HG02759 (cell line): ENCODE results near the gene TIMM10B.
"Not testable (repeated sequence)": the region's sequence is repeated elsewhere in the genome, so short reads cannot be mapped to it uniquely, and the experiment has no call there.

Source experiments
- ATAC-seq: cut with Tn5 transposase; IDR thresholded peaks from one replicate; pipeline ENCODE4 v1.9.1; 2021; ENCODE audit warnings: mild to moderate bottlenecking, moderate library complexity; ENCODE audit not compliant: unreplicated experiment

The TIMM10B gene

DNA sequence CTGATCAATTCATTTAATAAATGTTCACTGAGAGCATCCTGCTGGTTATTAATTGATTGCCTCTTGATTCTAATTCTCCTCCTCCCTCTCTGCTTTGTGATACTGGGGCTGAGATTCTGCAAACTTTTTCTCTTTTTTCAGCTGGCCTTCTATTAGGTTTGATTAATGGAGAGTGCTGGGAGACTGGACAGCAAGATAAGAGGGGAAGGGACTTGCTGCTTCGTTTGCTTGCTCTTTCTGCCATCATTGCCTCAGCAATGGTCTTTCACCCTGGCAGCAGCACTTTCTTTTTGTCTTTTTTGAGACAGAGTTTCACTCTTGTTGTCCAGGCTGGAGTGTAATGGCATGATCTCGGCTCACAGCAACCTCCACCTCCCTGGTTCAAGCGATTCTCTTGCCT lies 22.9 kb downstream of the TIMM10B start:
- no peak for ATAC-seq

DNA sequence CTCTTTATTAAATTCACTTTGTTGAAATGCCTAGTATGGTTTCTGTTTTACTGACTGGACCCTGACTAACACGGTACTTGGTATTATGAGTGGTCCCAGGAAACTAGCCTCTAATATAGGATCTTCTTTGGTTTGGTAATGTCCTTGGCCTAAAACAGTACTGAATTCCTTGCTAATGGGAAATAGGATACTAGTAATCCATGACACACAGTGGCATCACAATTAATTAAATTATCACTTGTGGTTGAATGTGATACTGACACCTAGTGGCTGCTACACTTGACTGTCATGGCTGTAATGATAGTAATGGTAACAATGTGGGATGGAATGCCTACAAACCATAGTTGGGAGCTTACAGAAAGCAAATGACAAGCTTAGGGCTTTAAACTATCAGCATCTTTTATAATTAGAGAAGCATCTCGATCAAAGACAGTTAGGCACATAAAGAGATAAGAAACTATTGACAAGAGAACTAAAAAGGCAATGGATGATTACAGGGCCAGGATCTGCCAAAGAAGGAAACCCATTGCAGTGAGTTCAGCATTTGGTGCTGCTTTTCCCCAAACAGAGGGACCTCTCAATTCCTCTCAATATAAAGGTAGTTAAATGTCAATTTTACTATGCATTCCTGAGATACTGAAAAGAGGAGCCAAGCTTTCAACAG lies 24.4 kb downstream of the TIMM10B start:
- peak; percentile 44 for ATAC-seq

DNA sequence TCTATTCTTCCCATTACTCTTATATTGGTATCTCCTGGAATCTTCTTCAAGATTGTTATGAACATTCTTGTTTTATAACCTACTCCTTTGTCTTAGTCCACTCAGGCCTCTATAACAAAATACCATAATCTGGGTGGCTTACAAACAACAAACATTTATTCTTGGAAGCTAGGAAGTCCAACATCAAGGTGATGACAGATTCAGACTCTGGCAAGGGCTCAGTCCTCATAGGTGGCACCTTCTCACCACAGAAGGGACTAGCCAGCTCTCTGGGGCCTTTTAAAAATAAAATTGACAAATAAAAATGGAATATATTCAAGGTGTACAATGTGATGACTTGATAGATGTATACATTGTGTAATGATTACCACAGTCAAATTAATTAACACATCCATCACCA lies 35.6 kb downstream of the TIMM10B start:
- no peak for ATAC-seq

DNA sequence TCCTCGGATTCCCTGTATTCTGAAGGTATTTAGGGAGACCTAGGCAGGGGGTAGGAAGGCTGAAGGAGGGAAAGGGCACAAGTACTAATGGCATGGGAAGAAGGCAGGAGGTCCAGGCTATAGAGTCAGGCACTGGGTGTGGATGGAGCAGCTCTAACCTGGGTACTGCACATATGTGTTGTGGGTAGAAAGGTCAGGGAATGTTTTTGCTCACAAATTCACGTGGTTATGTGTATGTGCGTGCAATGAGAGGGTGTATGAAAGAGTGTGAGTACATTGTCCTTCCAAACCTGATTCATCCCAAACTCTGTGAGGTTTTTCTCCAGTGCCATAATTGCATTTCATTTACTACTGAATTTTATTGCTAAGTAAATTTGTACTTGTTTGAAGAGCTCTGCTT lies 39.0 kb downstream of the TIMM10B start:
- ATAC-seq, result no peak

DNA sequence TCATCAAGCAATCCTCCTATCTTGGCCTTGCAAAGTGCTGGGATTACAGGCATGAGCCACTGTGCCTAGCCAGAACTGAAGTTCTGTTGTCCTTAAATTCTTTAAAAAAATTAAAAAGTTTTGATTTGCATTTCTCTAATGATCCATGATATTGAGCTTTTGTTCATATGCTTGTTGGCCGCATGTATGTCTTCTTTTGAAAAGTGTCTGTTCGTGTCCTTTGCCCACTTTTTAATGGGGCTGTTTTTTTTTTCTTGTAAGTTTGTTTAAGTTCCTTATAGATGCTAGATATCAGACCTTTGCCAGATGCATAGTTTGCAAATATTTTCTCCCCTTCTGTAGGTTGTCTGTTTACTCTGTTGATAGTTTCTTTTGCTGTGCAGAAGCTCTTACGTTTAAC lies 40.6 kb downstream of the TIMM10B start:
- ATAC-seq, result not testable (repeated sequence)

DNA sequence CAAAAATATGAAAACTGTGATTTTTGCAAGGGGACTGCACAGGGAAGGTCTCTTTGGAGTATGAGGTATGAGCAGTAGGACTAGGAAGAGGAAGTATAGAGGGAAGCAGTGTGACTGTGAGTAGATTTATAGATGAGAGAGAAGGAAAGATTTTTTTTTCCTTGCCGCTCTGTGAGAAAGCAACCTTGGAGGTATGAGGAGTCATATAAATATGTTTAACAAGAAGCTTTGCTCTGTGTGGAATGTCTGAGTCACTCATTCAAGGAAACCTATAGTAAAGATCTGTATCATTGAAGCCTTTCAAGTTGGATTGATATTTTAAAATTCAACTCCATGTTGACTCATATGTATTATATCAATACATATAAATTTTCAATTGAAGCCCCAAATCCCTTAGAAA lies 42.0 kb downstream of the TIMM10B start:
- ATAC-seq, result no peak

DNA sequence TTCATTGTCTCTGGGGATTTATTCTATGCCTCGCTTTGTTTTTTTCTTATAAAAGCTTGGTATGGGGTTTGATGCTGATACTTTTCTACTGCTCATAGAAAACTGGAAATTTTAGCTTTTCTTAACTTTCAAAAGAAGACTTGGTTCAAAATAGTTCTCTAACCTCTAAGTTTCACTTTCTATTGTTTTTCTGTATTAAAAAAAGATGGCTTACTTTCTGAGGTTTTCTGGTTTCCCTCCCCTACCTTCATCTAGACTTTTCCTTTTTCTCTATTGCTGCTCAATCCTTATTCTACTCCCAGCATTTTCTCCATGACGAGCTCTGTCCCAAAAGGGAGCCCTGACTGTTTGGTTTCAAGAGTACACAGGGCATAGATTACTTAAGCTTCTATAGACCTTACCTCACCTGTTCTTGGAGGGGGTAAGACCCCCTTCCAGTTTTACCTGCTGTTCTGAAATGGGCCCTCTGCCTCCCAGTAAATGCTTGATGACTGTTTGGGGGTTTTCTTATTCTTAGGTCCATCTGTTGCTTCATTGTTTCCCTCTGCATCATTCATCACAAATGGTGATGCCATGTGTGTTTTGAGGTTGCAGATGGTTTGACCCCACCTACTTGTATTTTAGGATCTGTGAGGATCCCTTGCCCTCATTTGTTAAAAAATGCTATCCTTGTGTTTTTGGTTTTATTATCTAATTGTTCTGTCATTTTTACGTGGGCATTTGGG lies 45.3 kb downstream of the TIMM10B start:
- ATAC-seq, result no peak

DNA sequence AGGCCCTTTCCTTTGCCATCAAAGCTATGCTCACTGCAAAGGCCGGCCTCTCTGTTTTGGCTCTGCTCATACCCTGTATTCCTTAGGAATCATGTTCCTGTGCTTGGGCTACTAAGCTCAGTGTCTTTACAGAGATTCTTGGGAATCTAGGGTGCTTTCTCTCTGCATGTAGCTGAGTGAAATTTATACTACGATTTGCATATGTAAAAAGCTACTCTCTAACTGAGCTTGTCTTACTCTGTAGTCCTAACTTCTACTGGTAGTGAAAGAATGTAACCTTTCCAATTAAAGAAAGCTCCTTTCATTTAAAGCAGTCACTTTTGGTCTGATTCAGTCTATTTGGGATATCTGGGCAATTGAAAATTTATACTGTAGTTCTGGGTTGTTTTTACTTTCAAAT lies 48.0 kb downstream of the TIMM10B start:
- no peak for ATAC-seq

DNA sequence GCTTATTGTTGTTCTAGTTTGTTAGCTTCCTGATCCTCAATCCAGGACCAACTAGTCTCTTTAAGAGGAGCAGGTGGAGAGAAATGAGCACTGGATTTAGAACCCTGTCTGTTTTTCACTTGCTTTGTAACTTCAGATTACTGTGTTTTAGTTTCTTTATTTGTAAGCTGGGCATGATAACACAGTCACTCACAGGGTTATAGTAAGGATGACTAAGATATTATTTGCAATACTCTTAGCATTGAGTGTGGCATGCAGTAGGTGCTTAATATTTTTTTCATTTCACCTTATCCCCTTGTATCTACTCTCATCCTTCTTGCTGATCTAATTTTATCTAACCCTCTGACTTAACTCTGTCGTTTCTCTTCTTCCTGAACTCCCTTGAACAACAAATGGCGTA lies 49.5 kb downstream of the TIMM10B start:
- ATAC-seq, result no peak

DNA sequence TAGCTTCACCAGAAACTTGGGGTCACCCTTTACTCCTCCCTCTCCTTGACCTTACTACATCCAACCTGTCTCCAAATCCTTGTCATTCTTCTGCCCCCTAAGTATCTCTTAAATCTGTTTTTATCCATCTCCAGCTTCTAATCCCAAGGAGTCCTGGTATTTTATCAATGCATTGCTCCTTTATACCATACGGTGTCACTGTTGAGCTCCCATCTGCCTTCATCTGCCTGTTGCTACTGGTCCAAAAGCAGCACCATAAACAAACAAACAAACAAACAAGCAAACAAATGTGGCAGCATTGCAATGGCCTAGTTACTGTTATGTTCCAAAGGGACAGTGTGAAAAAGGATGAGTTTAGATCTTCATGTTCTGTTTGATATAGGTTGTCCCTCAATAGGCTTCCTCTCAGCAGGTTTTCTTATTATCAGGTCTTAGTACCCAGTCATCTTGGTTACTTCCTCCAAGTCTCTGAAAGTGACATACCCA lies 50.0 kb downstream of the TIMM10B start:
- ATAC-seq, result no peak
